MM.1S (cell line): ENCODE measurements around the gene RFTN1.

ENCODE experiments used
- DNase-seq: peaks from one replicate; pipeline ENCODE4 v3.0.0-alpha.2; 2015
- H2AFZ ChIP-seq: fragments of 300-600 bp; sonication (generic); 2 replicates; pipeline ENCODE4 v1.6.0; 2016; ENCODE audit warnings: antibody characterized with exemption, low read length
- H3F3A ChIP-seq: fragments of 300-600 bp; sonication (generic); 2 replicates; pipeline ENCODE4 v1.6.1; 2016; ENCODE audit warnings: mild to moderate bottlenecking, antibody characterized with exemption, low read length, moderate library complexity, mixed read lengths; ENCODE audit not compliant: insufficient read depth
- H3K27ac ChIP-seq: fragments of 300-600 bp; sonication (generic); 2 replicates; pipeline ENCODE4 v1.5.1; 2016; ENCODE audit warnings: mild to moderate bottlenecking, low read length
- H3K27me3 ChIP-seq: fragments of 300-600 bp; sonication (generic); replicated peaks from 2 replicates; pipeline ENCODE4 v1.6.0; 2016; ENCODE audit warnings: low read length; ENCODE audit not compliant: insufficient read depth
- H3K36me3 ChIP-seq: fragments of 300-600 bp; sonication (generic); replicated peaks from 2 replicates; pipeline ENCODE4 v1.6.1; 2016; ENCODE audit warnings: mild to moderate bottlenecking, low read length, mixed read lengths; ENCODE audit not compliant: insufficient read depth
- H3K4me1 ChIP-seq: fragments of 300-600 bp; sonication (generic); 2 replicates; pipeline ENCODE4 v1.6.1; 2016; ENCODE audit warnings: low read length, mixed read lengths
- H3K4me2 ChIP-seq: fragments of 300-600 bp; sonication (generic); 2 replicates; pipeline ENCODE4 v1.6.0; 2016; ENCODE audit warnings: low read depth, low read length
- H3K4me3 ChIP-seq: fragments of 300-600 bp; sonication (generic); 2 replicates; pipeline ENCODE4 v1.5.1; 2016; ENCODE audit warnings: low read length, mixed read lengths
- H3K79me2 ChIP-seq: fragments of 300-600 bp; sonication (generic); 2 replicates; pipeline ENCODE4 v1.6.1; 2016; ENCODE audit warnings: mixed run types, low read length, mixed read lengths
- H3K9ac ChIP-seq: fragments of 300-600 bp; sonication (generic); 2 replicates; pipeline ENCODE4 v1.6.1; 2016; ENCODE audit warnings: low read length, mixed read lengths
- H3K9me2 ChIP-seq: fragments of 300-600 bp; sonication (generic); replicated peaks from 2 replicates; pipeline ENCODE4 v1.6.1; 2016; ENCODE audit warnings: mild to moderate bottlenecking, low read length, mixed read lengths; ENCODE audit not compliant: insufficient read depth
- H3K9me3 ChIP-seq: fragments of 300-600 bp; sonication (generic); replicated peaks from 2 replicates; pipeline ENCODE4 v1.6.1; 2016; ENCODE audit warnings: mild to moderate bottlenecking, low read length, mixed read lengths; ENCODE audit not compliant: insufficient read depth
- H4K20me1 ChIP-seq: fragments of 300-600 bp; sonication (generic); 2 replicates; pipeline ENCODE4 v1.6.1; 2016; ENCODE audit warnings: mild to moderate bottlenecking, low read length, moderate library complexity, mixed read lengths; ENCODE audit not compliant: insufficient read depth
- CTCF ChIP-seq: fragments of 300-600 bp; sonication (generic); IDR thresholded peaks from 2 replicates; pipeline ENCODE4 v1.5.1; 2016; ENCODE audit warnings: antibody characterized with exemption, low read length, mixed read lengths
- EZH2 ChIP-seq: fragments of 300-600 bp; sonication (generic); optimal IDR thresholded peaks from 2 replicates; pipeline ENCODE3; 2017; ENCODE audit warnings: low read depth, mild to moderate bottlenecking, antibody characterized with exemption, low read length, mixed read lengths
- EZH2phosphoT487 ChIP-seq: fragments of 300-600 bp; sonication (generic); IDR thresholded peaks from 2 replicates; pipeline ENCODE4 v1.6.1; 2018; ENCODE audit warnings: antibody characterized with exemption, low read length

The RFTN1 gene

GRCh38 chr3:16455001-16455400 is 58.5 kb downstream of the RFTN1 start:
- Histone ChIP-seq H3F3A (no peaks in the 10 kb centered on the region), H3K27me3 (no peaks in the 10 kb centered on the region), H3K9ac (no peak overlapping the region), H3K36me3 (no peaks in the 10 kb centered on the region), H3K79me2 (no peaks in the 10 kb centered on the region), H3K4me1 (no peaks in the 10 kb centered on the region), H3K4me3 (no peak overlapping the region), H2AFZ (no peak overlapping the region), H3K27ac (no peak overlapping the region), H3K9me2 (no peaks in the 10 kb centered on the region), H3K4me2 (no peak overlapping the region), H3K9me3 (no peaks in the 10 kb centered on the region), H4K20me1 (no peaks in the 10 kb centered on the region)
- TF ChIP-seq CTCF (no peak), EZH2 (no peak), EZH2phosphoT487 (no peak)
- no peak for DNase-seq

DNA sequence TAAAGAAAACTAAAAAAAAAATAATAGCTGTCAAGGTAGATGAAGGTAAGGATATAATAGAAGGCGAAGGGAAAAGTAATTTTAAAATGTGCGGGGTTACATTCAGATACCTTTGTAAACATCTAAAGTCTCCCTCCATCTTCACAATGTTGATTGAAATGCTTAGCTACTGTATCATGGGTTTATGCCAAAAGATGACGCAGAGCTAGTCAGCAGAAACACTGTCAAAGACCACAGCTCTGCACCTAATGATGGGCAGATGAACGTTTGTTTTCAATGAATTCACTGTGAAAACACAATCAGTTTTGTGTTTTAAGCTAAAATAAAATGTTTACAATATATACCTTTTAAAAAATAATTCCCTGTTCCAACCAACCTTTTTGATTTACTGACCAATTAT is 61.2 kb downstream of the RFTN1 start:
- TF ChIP-seq CTCF = no peak
- TF ChIP-seq EZH2phosphoT487 = no peak
- TF ChIP-seq EZH2 = no peak
- Histone ChIP-seq H3K4me3 (no peak overlapping the region), H3K36me3 (no peaks in the 10 kb centered on the region), H3K27me3 (no peaks in the 10 kb centered on the region), H3K9ac (no peak overlapping the region), H3K4me2 (no peak overlapping the region), H3K9me3 (no peaks in the 10 kb centered on the region), H3K9me2 (no peaks in the 10 kb centered on the region), H3F3A (no peaks in the 10 kb centered on the region), H3K4me1 (no peaks in the 10 kb centered on the region), H4K20me1 (no peaks in the 10 kb centered on the region), H3K79me2 (no peaks in the 10 kb centered on the region), H3K27ac (no peak overlapping the region), H2AFZ (no peak overlapping the region)
- DNase-seq = no peak

GRCh38 chr3:16449369-16449768 is 64.1 kb downstream of the RFTN1 start:
- Histone ChIP-seq H3K9me2 (no peaks in the 10 kb centered on the region), H3F3A (no peaks in the 10 kb centered on the region), H3K79me2 (no peaks in the 10 kb centered on the region), H3K4me3 (no peak overlapping the region), H3K4me1 (no peaks in the 10 kb centered on the region), H3K4me2 (no peak overlapping the region), H3K27ac (no peak overlapping the region), H3K27me3 (no peaks in the 10 kb centered on the region), H2AFZ (no peak overlapping the region), H4K20me1 (no peaks in the 10 kb centered on the region), H3K36me3 (no peaks in the 10 kb centered on the region), H3K9me3 (no peaks in the 10 kb centered on the region), H3K9ac (no peak overlapping the region)
- no peak for DNase-seq
- TF ChIP-seq EZH2phosphoT487 = no peak
- TF ChIP-seq CTCF = no peak
- no peak for TF ChIP-seq EZH2

GRCh38 chr3:16448639-16449070 is 64.8 kb downstream of the RFTN1 start:
- Histone ChIP-seq H3K36me3 (no peaks in the 10 kb centered on the region), H3K27ac (no peak overlapping the region), H2AFZ (no peak overlapping the region), H3K9ac (no peak overlapping the region), H3F3A (no peaks in the 10 kb centered on the region), H3K4me3 (no peak overlapping the region), H3K9me2 (no peaks in the 10 kb centered on the region), H4K20me1 (no peaks in the 10 kb centered on the region), H3K4me2 (no peak overlapping the region), H3K79me2 (no peaks in the 10 kb centered on the region), H3K9me3 (no peaks in the 10 kb centered on the region), H3K27me3 (no peaks in the 10 kb centered on the region), H3K4me1 (no peaks in the 10 kb centered on the region)
- TF ChIP-seq EZH2phosphoT487 (no peak), CTCF (no peak), EZH2 (no peak)
- no peak for DNase-seq
